Omental fat pad (tissue), 4 donors: ENCODE results near the gene NT5C2. TPM values are rescaled to one million over a fixed set of nuclear protein-coding genes. Genes with fewer than 3 reads are reported as not detected.

ENCODE experiments used
- ATAC-seq: fragments of 150-250 bp; one replicate; pipeline ENCODE4 v1.9.1; 2016; ENCODE audit warnings: mild to moderate bottlenecking, moderate library complexity; ENCODE audit not compliant: low FRiP score
- DNase-seq: peaks from one replicate; pipeline ENCODE4 v3.0.0-alpha.2; 2019; ENCODE audit warnings: low spot score
- CTCF ChIP-seq, 3 donors: fragments of 450-650 bp; IDR thresholded peaks; one replicate each; pipeline ENCODE4 v1.5.1; 2016 to 2017; ENCODE audit warnings: antibody characterized with exemption in 3 of 3, mild to moderate bottlenecking in 3 of 3, moderate library complexity in 2 of 3
- total RNA-seq, 4 donors: library from RNA; depleted of rRNA; stranded (reverse); fragments of >200 nt; gene quantifications; one replicate each; pipeline ENCODE4 v1.1.0, GENCODE V29; 2016

The NT5C2 gene
- total RNA-seq, 4 donors from 2014 or later, result 46.9 to 94.6 (median 62.8) TPM

GRCh38 chr10:103077491-103078308 lies 115.4 kb downstream of the NT5C2 start:
- ATAC-seq (no peak), DNase-seq (no peak)
- TF ChIP-seq CTCF (IDR thresholded peaks at IDR 0.05), result no peak

GRCh38 chr10:103077020-103077419 lies 116.1 kb downstream of the NT5C2 start:
- no peak for TF ChIP-seq CTCF (IDR thresholded peaks at IDR 0.05)
- no peak for DNase-seq
- no peak for ATAC-seq

- no peak for DNase-seq
- TF ChIP-seq CTCF (IDR thresholded peaks at IDR 0.05), result no peak
- no peak for ATAC-seq
Observed at GRCh38 chr10:103072891-103073290, 120.2 kb downstream of the NT5C2 start.

GRCh38 chr10:103072276-103072675 lies 120.8 kb downstream of the NT5C2 start:
- DNase-seq (no peak), ATAC-seq (no peak)
- TF ChIP-seq CTCF (IDR thresholded peaks at IDR 0.05), result no peak

GRCh38 chr10:103069453-103070331 lies 123.4 kb downstream of the NT5C2 start:
- DNase-seq (peak; percentile 35), ATAC-seq (peak; percentile 61)
- TF ChIP-seq CTCF (IDR thresholded peaks at IDR 0.05), result peak in 1 of 3 donors; percentile 52

- no peak for DNase-seq
- no peak for TF ChIP-seq CTCF (IDR thresholded peaks at IDR 0.05)
- ATAC-seq, result no peak
Observed at GRCh38 chr10:103067956-103068355, 125.1 kb downstream of the NT5C2 start.
